HepG2 (cell line): ENCODE measurements around the gene FAM98A. TPM values are rescaled to one million over a fixed set of nuclear protein-coding genes. Genes with fewer than 3 reads are reported as not detected.

Experiments used
- ATAC-seq: fragments of 200-7000 bp; cut with Tn5 transposase; 3 replicates; pipeline ENCODE4 v1.9.1; 2020; ENCODE audit warnings: mild to moderate bottlenecking, moderate library complexity
- BruUV-seq: library from RNA; stranded (reverse); fragments of 400-500 nt; replicated peaks from 2 replicates; lab custom pipeline; 2021; lab: Mats Ljungman, UMichigan
- CTCF ChIA-PET: fragments of 300-600 bp; formaldehyde crosslinking; extraction: SDS; loops from one replicate; lab custom pipeline; 2021; ENCODE audit warnings: low total read pairs, inconsistent platforms, low intra/inter-chr PET ratio; lab: Yijun Ruan, JAX
- POLR2A ChIA-PET: fragments of 350-600 bp; sonication (Branson Sonifier 250); formaldehyde crosslinking; loops from one replicate; lab custom pipeline; 2020; ENCODE audit warnings: antibody characterized with exemption, inconsistent platforms; lab: Yijun Ruan, JAX
- DNase-seq: peaks from one replicate; pipeline ENCODE4 v3.0.0-alpha.2; 2015; ENCODE audit warnings: low spot score
- FAIRE-seq: peaks from 3 replicates; lab custom pipeline; 2011; peaks lifted over from hg19 to GRCh38; lab: Jason Lieb, UNC
- H2AFZ ChIP-seq: one replicate; pipeline ENCODE4 v1.6.1; 2011; ENCODE audit warnings: low read length, inconsistent platforms
- H3K27ac ChIP-seq: fragments of 300-600 bp; 3 replicates; pipeline ENCODE4 v1.8.0; 2011; ENCODE audit warnings: mixed run types, mild to moderate bottlenecking, mixed read lengths, low read length, inconsistent platforms; ENCODE audit not compliant: insufficient read depth; ENCODE audit errors: extremely low read length
- H3K27me3 ChIP-seq, 2 experiments: fragments of 200-600 bp in 1 of 2; 2 replicates in 1 of 2; 3 replicates in 1 of 2; pipeline versions ENCODE4 v1.6.0 to v1.8.0; 2011; ENCODE audit warnings: low read length in 2 of 2, mild to moderate bottlenecking in 2 of 2, moderate library complexity in 2 of 2, inconsistent platforms in 1 of 2; ENCODE audit not compliant: insufficient read depth in 2 of 2, control insufficient read depth in 1 of 2
- H3K36me3 ChIP-seq, 2 experiments: fragments of 200-600 bp in 1 of 2; replicated peaks in 1 of 2; 2 replicates in 1 of 2; 3 replicates in 1 of 2; pipeline versions ENCODE4 v1.5.1 to v1.8.0; 2011; ENCODE audit warnings: low read length in 2 of 2, inconsistent platforms in 1 of 2; ENCODE audit not compliant: insufficient read depth in 2 of 2, control insufficient read depth in 1 of 2
- H3K4me1 ChIP-seq: 2 replicates; pipeline ENCODE4 v1.5.1; 2012; ENCODE audit warnings: low read length, inconsistent platforms; ENCODE audit not compliant: insufficient read depth
- H3K4me2 ChIP-seq: 2 replicates; pipeline ENCODE4 v1.6.0; 2011; ENCODE audit warnings: low read depth, low read length, inconsistent platforms
- H3K4me3 ChIP-seq, 3 experiments: fragments of 200-600 bp in 1 of 3; sonication (generic), shearing (Covaris generic) in 1 of 3; replicated peaks in 1 of 3; 2 replicates each; pipeline ENCODE4 v1.5.1; 2011 to 2016; ENCODE audit warnings: low read length in 3 of 3, inconsistent platforms in 2 of 3, low read depth in 2 of 3, mild to moderate bottlenecking in 2 of 3, control low read depth in 1 of 3, mixed read lengths in 1 of 3; ENCODE audit not compliant: insufficient read depth in 1 of 3
- H3K79me2 ChIP-seq: one replicate; pipeline ENCODE4 v1.6.1; 2011; ENCODE audit warnings: low read length, inconsistent platforms; ENCODE audit not compliant: insufficient read depth
- H3K9ac ChIP-seq: 2 replicates; pipeline ENCODE4 v1.6.0; 2011; ENCODE audit warnings: mild to moderate bottlenecking, low read depth, low read length, inconsistent platforms; ENCODE audit not compliant: insufficient read depth
- H3K9me3 ChIP-seq: 2 replicates; pipeline ENCODE4 v1.5.1; 2012; ENCODE audit warnings: mild to moderate bottlenecking, low read length
- H4K20me1 ChIP-seq: 2 replicates; pipeline ENCODE4 v1.6.0; 2011; ENCODE audit warnings: inconsistent platforms, mild to moderate bottlenecking, low read length, moderate library complexity; ENCODE audit not compliant: insufficient read depth
- HIVEP1 ChIP-seq: sonication (generic); formaldehyde crosslinking; IDR thresholded peaks from 2 replicates; pipeline ENCODE4 v1.4.0; 2020; ENCODE audit warnings: mild to moderate bottlenecking, missing genetic modification reagents
- MED8 ChIP-seq: sonication (generic); formaldehyde crosslinking; IDR thresholded peaks from 2 replicates; pipeline ENCODE4 v1.8.1; 2023; ENCODE audit warnings: mild to moderate bottlenecking, missing genetic modification reagents; ENCODE audit not compliant: insufficient replicate concordance
- SIX4 ChIP-seq: sonication (generic); formaldehyde crosslinking; IDR thresholded peaks from 2 replicates; pipeline ENCODE4 v1.4.0; 2020; ENCODE audit warnings: missing genetic modification reagents
- TSC22D2 ChIP-seq: sonication (generic); formaldehyde crosslinking; IDR thresholded peaks from 2 replicates; pipeline ENCODE4 v1.5.1; 2020; ENCODE audit warnings: missing genetic modification reagents, mild to moderate bottlenecking, borderline replicate concordance
- UBTF ChIP-seq: sonication (generic); formaldehyde crosslinking; IDR thresholded peaks from 2 replicates; pipeline ENCODE4 v1.4.0; 2020; ENCODE audit warnings: mild to moderate bottlenecking, missing genetic modification reagents
- ZBTB37 ChIP-seq: sonication (generic); formaldehyde crosslinking; IDR thresholded peaks from 2 replicates; pipeline ENCODE4 v1.4.0; 2020; ENCODE audit warnings: mild to moderate bottlenecking, missing genetic modification reagents
- ZFAT ChIP-seq: sonication (generic); formaldehyde crosslinking; conservative IDR thresholded peaks from 2 replicates; pipeline ENCODE4 v1.8.1; 2023; ENCODE audit warnings: missing genetic modification reagents, inconsistent platforms
- ZNF275 ChIP-seq: sonication (generic); formaldehyde crosslinking; IDR thresholded peaks from 2 replicates; pipeline ENCODE4 v1.8.0; 2022; ENCODE audit warnings: missing genetic modification reagents, mild to moderate bottlenecking, inconsistent platforms, borderline replicate concordance
- ZNF563 ChIP-seq: sonication (generic); formaldehyde crosslinking; IDR thresholded peaks from 2 replicates; pipeline ENCODE4 v1.8.0; 2022; ENCODE audit warnings: mild to moderate bottlenecking, moderate library complexity, missing genetic modification reagents
- ZSCAN25 ChIP-seq: sonication (generic); formaldehyde crosslinking; IDR thresholded peaks from 2 replicates; pipeline ENCODE4 v1.8.0; 2022; ENCODE audit warnings: mild to moderate bottlenecking, missing genetic modification reagents
- WGBS: methylation state at CpG from one replicate; pipeline ENCODE4 v1.1.6; 2017; ENCODE audit warnings: low lambda C conversion rate; 5-methylcytosine and 5-hydroxymethylcytosine counted together
- in situ Hi-C: cut with HindIII; loops from 2 replicates; pipeline ENCODE4 v1.10.0; 2017; ENCODE audit warnings: low pct_unique_long_range_greater_than_20kb; ENCODE audit not compliant: extremely low pct_ligation_motif_present
- intact Hi-C: fragments of 100-400 bp; cut with micrococcal nuclease; formaldehyde crosslinking; loops from one replicate; pipeline ENCODE4 v1.10.0; 2022; ENCODE audit not compliant: unreplicated experiment
- polyA plus RNA-seq, 8 experiments: library from polyadenylated mRNA; depleted of rRNA in 3 of 8; stranded (reverse) in 7 of 8; unstranded in 1 of 8; fragments of >200 nt; fragmentation: Illumina TruSeq in 4 of 8; extraction: Trizol in 4 of 8; gene quantifications; 2 replicates each; pipeline versions ENCODE4 v1.2.1 to v1.2.3, GENCODE V29; 2011 to 2016; ENCODE audit warnings: low read depth in 4 of 8, missing spikeins in 1 of 8, mixed read lengths in 1 of 8; ENCODE audit not compliant: insufficient read depth in 1 of 8
- total RNA-seq, 5 experiments: library from RNA; depleted of rRNA; stranded (reverse); fragments of >200 nt; fragmentation: Illumina TruSeq; extraction: Trizol; gene quantifications; 2 replicates each; pipeline ENCODE4 v1.2.3, GENCODE V29; 2016; ENCODE audit warnings: low read depth in 1 of 5

FAM98A gene
- total and polyA plus RNA-seq, 2 of the 13 experiments (the other 11 are each of a cell fraction or from before 2014, with no cell fraction given), result 44.0 to 61.4 TPM

- Histone ChIP-seq H3K79me2 (no peaks in the 10 kb centered on the region), H4K20me1 (no peaks in the 10 kb centered on the region), H3K4me2 (no peak overlapping the region), H3K9ac (no peak overlapping the region), H3K4me1 (no peaks in the 10 kb centered on the region), H3K4me3 (no peak overlapping the region), H3K9me3 (no peaks in the 10 kb centered on the region), H3K36me3 (no peaks in the 10 kb centered on the region), H3K27ac (no peak overlapping the region), H2AFZ (no peak overlapping the region), H3K27me3 (no peaks in the 10 kb centered on the region)
- BruUV-seq, result no TSS peak
- ChIA-PET POLR2A (no interaction called here), CTCF (no interaction called here)
- intact Hi-C loops (no loop called here), in situ Hi-C loops (loop anchor here (25.0 kb wide), 1 partner anchor 815 kb away; no protein-coding TSS in a partner anchor)
- FAIRE-seq, result no peak
- 94% methylated on average over 8 of the region's 8 CpGs for WGBS
- TF ChIP-seq ZNF275 (CRISPR knock-in tag) (no peak), ZFAT (no peak), SIX4 (CRISPR knock-in tag) (no peak), TSC22D2 (CRISPR knock-in tag) (no peak), UBTF (CRISPR knock-in tag) (no peak), ZNF563 (CRISPR knock-in tag) (no peak), ZSCAN25 (CRISPR knock-in tag) (no peak), HIVEP1 (no peak), ZBTB37 (CRISPR knock-in tag) (no peak), MED8 (CRISPR knock-in tag) (no peak)
- ATAC-seq, result no peak
- DNase-seq, result no peak
These were observed 22.0 kb downstream of the FAM98A start for GRCh38 chr2:33577084-33577483.
